Posterior cingulate gyrus (tissue), 11 donors: ENCODE data around the gene LAMB2.

Experiments used
- DNase-seq, 10 donors: peaks; one replicate each; pipeline versions ENCODE4 v3.0.0 to v3.0.0-alpha.2; 2020 to 2021; ENCODE audit warnings: mixed read lengths in 3 of 10
- intact Hi-C: fragments of 100-400 bp; cut with DNase I; formaldehyde crosslinking; loops from one replicate; pipeline ENCODE4 v1.15.1; 2023

Gene LAMB2

GRCh38 chr3:49162751-49163419 is 30.0 kb upstream of the LAMB2 start:
- intact Hi-C loops = no loop called here

GRCh38 chr3:49161808-49162530 is 29.1 kb upstream of the LAMB2 start:
- intact Hi-C loops = no loop called here
- DNase-seq = peak in 3 of 10 donors; percentile 22 to 59 (median 42)

More at GRCh38 chr3:49162751-49163419, 30.0 kb upstream of the LAMB2 start:
- DNase-seq = peak in 2 of 10 donors; percentile 52 to 84

DNA sequence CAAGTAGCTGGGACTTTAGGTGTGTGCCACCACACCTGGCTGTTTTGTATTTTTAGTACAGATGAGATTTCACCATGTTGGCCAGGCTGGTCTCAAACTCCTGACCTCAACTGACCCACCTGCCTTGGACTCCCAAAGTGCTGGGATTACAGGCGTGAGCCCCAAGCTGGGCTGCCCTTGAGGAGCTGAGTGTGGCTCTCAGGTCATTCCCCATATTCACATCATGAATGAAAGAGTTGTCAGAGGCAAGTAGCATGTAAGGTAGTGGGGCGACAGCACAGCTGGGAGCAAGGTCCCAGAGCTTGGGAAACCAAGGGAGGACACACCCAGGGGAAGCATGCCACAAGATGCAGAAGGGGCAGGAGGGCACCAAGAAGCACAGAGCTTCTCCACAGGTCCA is 28.3 kb upstream of the LAMB2 start:
- intact Hi-C loops = no loop called here
- DNase-seq = peak in 2 of 10 donors; percentile 11 to 72

GRCh38 chr3:49158792-49159191 is 25.9 kb upstream of the LAMB2 start:
- intact Hi-C loops = no loop called here
- DNase-seq = peak in 1 of 10 donors; percentile 23

DNA sequence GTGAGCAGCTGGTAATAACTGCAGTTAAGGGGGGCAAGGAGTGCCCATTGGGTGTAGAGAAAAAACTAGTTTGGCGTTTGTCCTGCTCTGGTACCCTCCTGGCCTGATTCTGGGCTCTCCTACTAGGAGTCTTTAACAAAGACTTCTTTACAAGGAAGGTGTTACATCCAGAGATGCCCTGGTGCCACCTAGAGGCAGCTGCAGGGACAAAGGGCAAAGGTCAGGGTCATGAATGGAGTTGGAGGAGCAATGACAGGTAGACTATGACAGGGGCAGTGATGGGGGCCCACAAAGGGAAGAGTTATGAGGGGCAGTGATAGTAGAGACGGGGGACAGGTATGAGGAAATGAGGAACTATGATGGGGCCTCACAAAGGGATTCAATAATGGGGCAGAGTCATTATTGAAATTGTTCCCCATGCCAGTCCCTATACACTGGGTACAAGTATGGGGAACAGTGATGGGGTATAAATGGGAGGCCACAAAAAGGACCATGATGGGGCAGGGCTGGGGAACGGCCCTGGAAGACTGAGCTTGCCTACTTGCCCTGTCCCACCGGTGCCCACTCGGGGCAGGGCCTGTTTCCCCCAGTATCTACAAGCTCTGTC is 25.4 kb upstream of the LAMB2 start:
- DNase-seq = peak in 3 of 10 donors; percentile 27 to 73 (median 47)
- intact Hi-C loops = no loop called here

GRCh38 chr3:49157289-49157688 is 24.4 kb upstream of the LAMB2 start:
- no peak for DNase-seq
- intact Hi-C loops = no loop called here

DNA sequence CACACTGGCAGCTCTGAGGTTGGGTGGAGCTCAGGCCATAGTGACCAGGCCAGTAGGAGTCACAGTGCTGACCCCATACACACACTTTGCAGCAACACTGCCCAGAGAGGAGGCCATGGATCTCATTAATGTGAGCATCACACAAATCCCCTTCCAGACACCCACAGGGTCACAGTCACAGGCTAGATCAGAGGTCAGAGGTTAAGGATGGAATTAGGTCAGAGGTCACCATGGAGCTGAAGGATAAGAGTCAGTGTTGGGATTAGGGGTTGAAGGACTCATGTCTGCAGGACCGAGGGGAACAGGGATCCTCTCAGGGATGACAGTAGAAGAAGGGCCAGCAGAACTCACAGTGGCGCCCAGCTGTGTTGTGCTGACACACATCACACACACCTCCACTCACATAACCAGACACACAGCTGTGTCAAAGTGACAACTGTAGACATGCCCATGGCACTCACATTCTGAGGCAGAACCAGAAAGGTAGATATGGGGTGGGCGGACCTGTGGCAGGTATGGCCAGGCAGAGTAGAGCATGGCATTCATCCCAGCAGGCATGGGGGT is 20.6 kb upstream of the LAMB2 start:
- peak in 1 of 10 donors; percentile 23 for DNase-seq
- intact Hi-C loops = no loop called here

DNA sequence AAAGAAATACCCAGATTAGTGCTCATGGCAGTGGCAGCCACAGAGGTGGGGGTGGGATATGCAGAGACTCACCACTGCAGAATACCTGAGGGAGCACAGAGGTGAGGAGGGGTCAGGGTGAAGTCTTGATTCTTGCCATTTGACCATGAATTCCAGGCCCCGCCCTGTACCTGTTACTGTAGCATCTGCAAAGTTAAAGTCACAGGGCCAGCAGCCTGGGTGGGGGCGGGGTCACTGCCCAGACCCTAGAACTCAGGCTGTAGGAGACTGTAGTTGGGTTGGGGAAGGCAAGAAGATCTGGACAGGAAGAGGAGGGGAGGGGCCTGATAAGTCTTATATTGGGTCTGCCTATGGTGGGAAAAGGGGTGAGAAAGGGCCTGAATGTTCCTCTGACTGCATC is 18.8 kb upstream of the LAMB2 start:
- intact Hi-C loops = no loop called here
- DNase-seq = no peak

DNA sequence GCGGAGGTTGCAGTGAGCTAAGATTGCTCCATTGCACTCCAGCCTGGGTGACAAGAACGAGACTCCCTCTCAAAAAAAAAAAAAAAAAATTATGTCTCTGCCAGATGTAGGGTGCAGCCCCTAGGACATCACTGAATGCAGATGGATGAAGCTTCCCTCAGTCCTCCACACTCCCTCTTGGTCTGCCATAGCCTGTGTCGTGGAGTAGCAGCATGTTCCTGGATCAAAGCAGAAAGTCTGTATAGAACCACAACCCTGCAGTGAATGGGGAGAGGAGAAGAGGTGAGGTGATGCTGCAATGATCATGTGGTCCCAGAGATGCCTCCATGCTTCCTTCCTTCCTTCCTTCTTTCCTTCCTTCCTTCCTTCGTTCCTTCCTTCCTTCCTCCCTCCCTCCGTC is 15.3 kb upstream of the LAMB2 start:
- intact Hi-C loops = no loop called here
- DNase-seq = no peak

DNA sequence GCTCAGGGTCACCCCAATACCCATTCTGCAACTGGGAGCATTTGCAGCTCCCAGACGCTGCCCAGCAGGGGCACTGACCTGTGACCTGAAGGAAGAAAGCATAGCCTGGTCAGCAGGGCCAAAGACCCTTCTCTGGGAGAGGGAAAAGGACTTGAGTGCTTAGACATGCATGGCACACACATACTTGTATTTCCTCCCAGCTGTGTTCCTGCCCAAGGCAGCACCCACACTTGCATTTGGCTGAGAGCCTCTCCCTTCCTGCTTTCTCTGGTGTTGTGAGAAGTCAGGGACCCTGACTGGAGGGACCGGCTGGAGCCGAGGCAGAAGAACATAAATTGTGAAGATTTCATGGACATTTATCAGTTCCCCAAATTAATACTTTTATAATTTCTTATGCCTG is 7.2 kb upstream of the LAMB2 start:
- intact Hi-C loops = no loop called here
- peak in 1 of 10 donors; percentile 34 for DNase-seq

DNA sequence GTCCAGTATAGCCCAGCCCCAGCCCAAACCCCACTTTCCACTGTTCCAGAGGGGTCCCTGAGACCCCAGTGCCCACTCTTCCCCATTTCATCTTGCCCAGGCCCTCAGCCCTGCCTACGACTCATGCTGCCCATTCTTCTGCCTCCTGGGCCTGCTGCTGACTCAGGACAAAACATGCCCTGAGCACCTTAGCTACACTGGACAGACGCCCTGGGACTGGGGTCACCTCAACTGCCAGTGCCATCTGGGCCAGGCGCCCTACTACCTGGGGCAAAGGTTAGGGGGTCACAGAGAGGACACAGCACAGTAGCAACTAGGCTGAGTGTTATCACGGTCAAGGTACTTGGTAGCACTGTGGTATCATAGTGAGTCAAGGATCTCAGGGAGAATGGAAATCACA is 2.6 kb upstream of the LAMB2 start:
- intact Hi-C loops = no loop called here
- DNase-seq = peak in 1 of 10 donors; percentile 62

GRCh38 chr3:49134471-49135265 is 1.8 kb upstream of the LAMB2 start:
- DNase-seq = peak in 1 of 10 donors; percentile 54
- intact Hi-C loops = no loop called here

GRCh38 chr3:49133226-49133951 is 539 bp upstream of the LAMB2 start:
- intact Hi-C loops = loop anchor here (2.0 kb wide), 1 partner anchor 39 kb away; the partner anchor contains the start of gene QRICH1
- peak; percentile 71 to 97 (median 78) for DNase-seq

DNA sequence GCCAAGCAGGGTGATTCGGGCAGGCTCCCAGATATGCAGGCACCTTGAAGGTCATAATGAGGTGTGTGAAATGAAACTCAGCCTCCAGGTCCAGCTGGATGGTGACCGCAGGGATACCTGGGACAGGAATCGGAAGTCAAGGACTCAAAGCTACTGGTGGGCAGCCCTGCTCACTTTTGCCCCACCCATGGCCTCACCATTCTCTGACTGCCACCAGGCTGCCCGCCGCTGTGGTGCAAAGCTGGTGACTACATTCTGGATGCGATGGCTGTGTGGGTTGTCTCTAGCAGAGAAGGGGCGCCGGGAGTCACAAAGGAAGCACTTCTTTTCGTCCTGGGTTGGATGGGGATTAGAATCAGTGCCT is 795 bp downstream of the LAMB2 start:
- intact Hi-C loops = loop anchor here (2.0 kb wide), 1 partner anchor 37 kb away; the partner anchor contains the start of gene QRICH1
- DNase-seq = no peak

- intact Hi-C loops = no loop called here
- no peak for DNase-seq
Measured at GRCh38 chr3:49131576-49131975, 1.3 kb downstream of the LAMB2 start.

- no peak for DNase-seq
- intact Hi-C loops = no loop called here
Measured at GRCh38 chr3:49131040-49131439, 1.8 kb downstream of the LAMB2 start.

- peak in 8 of 10 donors; percentile 34 to 94 (median 67) for DNase-seq
- intact Hi-C loops = loop anchor here (10.0 kb wide), 1 partner anchor 300 kb away; the partner anchor contains the start of genes AMT and NICN1
Measured at GRCh38 chr3:49124991-49125670, 7.7 kb downstream of the LAMB2 start.

DNA sequence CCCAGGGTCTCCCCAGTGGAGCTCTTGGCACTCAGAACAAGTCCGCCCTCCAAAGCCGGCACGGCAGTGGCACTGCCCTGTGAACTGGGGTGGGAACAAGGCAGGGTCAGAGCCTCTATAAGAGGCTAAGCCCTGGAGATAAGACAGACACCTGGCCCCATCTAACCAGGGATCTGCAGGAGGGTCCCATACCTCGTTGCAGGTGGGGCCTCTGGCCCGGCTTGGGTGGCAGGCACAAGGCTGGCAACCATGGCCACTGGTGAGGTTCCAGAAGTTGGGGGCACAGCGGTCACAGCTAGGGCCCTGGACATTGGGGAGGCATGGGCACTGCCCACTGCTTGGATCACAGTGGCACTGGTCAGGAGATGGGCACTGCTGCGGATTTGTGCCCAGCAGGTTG is 8.6 kb downstream of the LAMB2 start:
- intact Hi-C loops = loop anchor here (10.0 kb wide), 1 partner anchor 301 kb away; the partner anchor contains the start of genes AMT and NICN1
- no peak for DNase-seq

DNA sequence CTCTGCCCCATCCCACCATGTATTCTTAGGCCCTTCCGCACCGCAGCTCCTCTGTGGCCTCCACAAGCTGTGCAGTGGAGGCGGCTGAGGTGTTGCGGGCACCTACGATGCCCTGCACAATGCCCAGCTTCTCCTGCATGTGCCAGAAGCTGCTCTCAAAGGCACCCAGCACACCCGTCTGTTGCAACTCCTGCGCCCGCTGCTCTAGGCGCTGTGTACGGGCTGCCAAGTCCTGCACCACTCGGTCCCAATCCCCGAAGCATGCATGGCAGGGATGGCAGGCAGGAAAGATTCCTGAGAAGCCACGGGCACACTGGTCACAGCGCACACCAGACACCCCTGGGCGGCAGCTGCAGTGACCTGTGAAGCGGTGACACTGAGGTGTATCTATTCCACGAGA is 9.2 kb downstream of the LAMB2 start:
- no peak for DNase-seq
- intact Hi-C loops = loop anchor here (10.0 kb wide), 1 partner anchor 301 kb away; the partner anchor contains the start of genes AMT and NICN1
